GM12878 (cell line): ENCODE results near the gene RGSL1. TPM values are rescaled to one million over a fixed set of nuclear protein-coding genes. Genes with fewer than 3 reads are reported as not detected.

Source experiments
- ATAC-seq: fragments of 200-7000 bp; cut with Tn5 transposase; 3 replicates; pipeline ENCODE4 v1.9.1; 2020; ENCODE audit warnings: mild to moderate bottlenecking, moderate library complexity
- BruUV-seq: library from RNA; stranded (reverse); fragments of 400-500 nt; replicated peaks from 2 replicates; lab custom pipeline; 2021; lab: Mats Ljungman, UMichigan
- CTCF ChIA-PET: fragments of 300-600 bp; sonication (Branson Sonifier 250); formaldehyde crosslinking; extraction: SDS; loops from one replicate; lab custom pipeline; 2021; ENCODE audit warnings: inconsistent platforms; lab: Yijun Ruan, JAX
- POLR2A ChIA-PET: fragments of 350-600 bp; formaldehyde crosslinking; extraction: SDS; loops from one replicate; lab custom pipeline; 2021; ENCODE audit warnings: inconsistent platforms; lab: Charles Lee
- RAD21 ChIA-PET: fragments of 300-600 bp; sonication (Branson Sonifier 250); formaldehyde crosslinking; loops from one replicate; lab custom pipeline; 2023; ENCODE audit warnings: antibody characterized with exemption; ENCODE audit not compliant: unreplicated experiment; lab: Charles Lee
- SMC1A ChIA-PET: fragments of 300-600 bp; sonication (Branson Sonifier 250); formaldehyde crosslinking; loops from one replicate; lab custom pipeline; 2023; ENCODE audit not compliant: unreplicated experiment, uncharacterized antibody; lab: Charles Lee
- DNase-seq: peaks from one replicate; pipeline ENCODE4 v3.0.0-alpha.2; 2011; ENCODE audit warnings: low read depth, low spot score
- FAIRE-seq: peaks from 3 replicates; lab custom pipeline; 2011; peaks lifted over from hg19 to GRCh38; lab: Jason Lieb, UNC
- H2AFZ ChIP-seq: 2 replicates; pipeline ENCODE4 v1.6.0; 2011; ENCODE audit warnings: low read depth, low read length, control low read depth; ENCODE audit not compliant: control insufficient read depth
- H3K27ac ChIP-seq: 2 replicates; pipeline ENCODE4 v1.5.1; 2011; ENCODE audit warnings: control low read depth; ENCODE audit not compliant: control insufficient read depth, insufficient read depth
- H3K27me3 ChIP-seq, 2 experiments: replicated peaks in 1 of 2; 2 replicates each; pipeline versions ENCODE4 v1.6.0 to v1.6.1; 2011; ENCODE audit warnings: low read length in 1 of 2; ENCODE audit not compliant: control insufficient read depth in 2 of 2, insufficient read depth in 2 of 2
- H3K36me3 ChIP-seq, 2 experiments: 2 replicates each; pipeline ENCODE4 v1.5.1; 2011; ENCODE audit warnings: low read length in 1 of 2; ENCODE audit not compliant: control insufficient read depth in 2 of 2, insufficient read depth in 2 of 2
- H3K4me1 ChIP-seq: 2 replicates; pipeline ENCODE4 v1.6.1; 2011; ENCODE audit warnings: mild to moderate bottlenecking, low read length, moderate library complexity, mixed read lengths; ENCODE audit not compliant: control insufficient read depth, insufficient read depth
- H3K4me2 ChIP-seq: 2 replicates; pipeline ENCODE4 v1.6.0; 2011; ENCODE audit warnings: control low read depth; ENCODE audit not compliant: control insufficient read depth, insufficient read depth
- H3K4me3 ChIP-seq: fragments of 200-600 bp; sonication (generic); 2 replicates; pipeline ENCODE4 v1.5.1; 2016
- H3K79me2 ChIP-seq: 2 replicates; pipeline ENCODE4 v1.6.0; 2011; ENCODE audit warnings: low read length; ENCODE audit not compliant: control insufficient read depth, insufficient read depth
- H3K9ac ChIP-seq: 2 replicates; pipeline ENCODE4 v1.8.0; 2011; ENCODE audit warnings: low read length, control low read depth, mixed read lengths; ENCODE audit not compliant: control insufficient read depth, insufficient read depth
- H3K9me3 ChIP-seq: replicated peaks from 3 replicates; pipeline ENCODE4 v1.5.1; 2011; ENCODE audit warnings: mild to moderate bottlenecking, low read length; ENCODE audit not compliant: control insufficient read depth, insufficient read depth
- H4K20me1 ChIP-seq: 2 replicates; pipeline ENCODE4 v1.6.0; 2011; ENCODE audit not compliant: control insufficient read depth, insufficient read depth
- ATF3 ChIP-seq: IDR thresholded peaks from 2 replicates; pipeline ENCODE4 v1.6.1; 2011; ENCODE audit warnings: low read depth, mild to moderate bottlenecking, low read length, moderate library complexity, borderline replicate concordance; ENCODE audit errors: extremely low read depth
- ATF7 ChIP-seq: fragments of 450-650 bp; IDR thresholded peaks from 2 replicates; pipeline ENCODE4 v1.6.1; 2016; ENCODE audit warnings: low read depth, mild to moderate bottlenecking
- BACH1 ChIP-seq: fragments of 450-650 bp; IDR thresholded peaks from 2 replicates; pipeline ENCODE4 v1.6.1; 2017; ENCODE audit warnings: mild to moderate bottlenecking, borderline replicate concordance
- FOXM1 ChIP-seq: IDR thresholded peaks from 2 replicates; pipeline ENCODE4 v1.6.1; 2012; ENCODE audit warnings: low read depth, mild to moderate bottlenecking, inconsistent platforms, low read length, moderate library complexity
- IRF3 ChIP-seq: fragments of 450-650 bp; IDR thresholded peaks from 2 replicates; pipeline ENCODE4 v1.6.1; 2014; ENCODE audit warnings: mild to moderate bottlenecking
- MTA2 ChIP-seq: fragments of 450-650 bp; IDR thresholded peaks from 2 replicates; pipeline ENCODE4 v1.6.1; 2016; ENCODE audit warnings: low read depth, mild to moderate bottlenecking, moderate library complexity
- NRF1 ChIP-seq: conservative IDR thresholded peaks from 2 replicates; pipeline ENCODE4 v1.6.1; 2011; ENCODE audit warnings: mild to moderate bottlenecking, low read depth, low read length, improper control_type of control experiment
- RCOR1 ChIP-seq: conservative IDR thresholded peaks from 2 replicates; pipeline ENCODE4 v1.6.1; 2012; ENCODE audit warnings: low read depth, low read length, improper control_type of control experiment
- SIN3A ChIP-seq: IDR thresholded peaks from 2 replicates; pipeline ENCODE4 v1.6.1; 2012; ENCODE audit warnings: low read depth, low read length, improper control_type of control experiment
- SKIL ChIP-seq: fragments of 450-650 bp; IDR thresholded peaks from 2 replicates; pipeline ENCODE4 v1.6.1; 2017; ENCODE audit warnings: mild to moderate bottlenecking, low read depth, inconsistent platforms; ENCODE audit not compliant: poor library complexity, severe bottlenecking
- STAT3 ChIP-seq: IDR thresholded peaks from 2 replicates; pipeline ENCODE4 v1.6.1; 2011; ENCODE audit warnings: low read depth, low read length, improper control_type of control experiment
- SUZ12 ChIP-seq: fragments of 200-600 bp; sonication (generic); IDR thresholded peaks from one replicate; pipeline ENCODE4 v1.6.1; 2018; ENCODE audit warnings: antibody characterized with exemption, mild to moderate bottlenecking; ENCODE audit not compliant: unreplicated experiment
- WRNIP1 ChIP-seq: IDR thresholded peaks from 2 replicates; pipeline ENCODE4 v1.6.1; 2011; ENCODE audit warnings: low read depth, low read length, improper control_type of control experiment, borderline replicate concordance
- ZNF622 ChIP-seq: fragments of 450-650 bp; IDR thresholded peaks from 2 replicates; pipeline ENCODE4 v1.6.1; 2017; ENCODE audit warnings: mild to moderate bottlenecking, inconsistent platforms
- whole genome bisulfite sequencing: methylation state at CpG from one replicate; pipeline ENCODE4 v1.1.6; 2016; ENCODE audit warnings: low lambda C conversion rate; ENCODE audit not compliant: insufficient replicate concordance, insufficient coverage; ENCODE audit errors: missing lambda C conversion rate; 5-methylcytosine and 5-hydroxymethylcytosine counted together
- in situ Hi-C: fragments of 300-500 bp; cut with MboI; formaldehyde crosslinking; loops from 9 replicates; pipeline ENCODE4 v1.14.3; 2018; ENCODE audit warnings: mixed read lengths
- intact Hi-C: fragments of 100-400 bp; cut with micrococcal nuclease; formaldehyde crosslinking; loops from one replicate; pipeline ENCODE4 v1.14.2; 2022; ENCODE audit not compliant: unreplicated experiment
- polyA plus RNA-seq, 11 experiments: library from polyadenylated mRNA; depleted of rRNA in 4 of 11; unstranded in 6 of 11; stranded (reverse) in 5 of 11; fragments of >200 nt; fragmentation: Nextera tagmentation in 4 of 11; fragmentation: Illumina TruSeq in 1 of 11; extraction: Ambion mirVana in 4 of 11; extraction: Trizol in 1 of 11; gene quantifications; 1 replicate in 1 of 11; 2 replicates in 10 of 11; pipeline versions ENCODE4 v1.2.1 to v1.2.3, GENCODE V29; 2011 to 2016; ENCODE audit warnings: inconsistent platforms in 2 of 11, missing spikeins in 2 of 11, low read depth in 1 of 11
- total RNA-seq, 4 experiments: library from RNA; depleted of rRNA in 3 of 4; stranded (reverse); fragments of >200 nt in 3 of 4; fragmentation: Illumina TruSeq in 1 of 4; extraction: Trizol in 1 of 4; gene quantifications; 2 replicates each; pipeline versions ENCODE4 v1.2.1 to v1.2.3, GENCODE V29; 2013 to 2021

The RGSL1 gene
- total and polyA plus RNA-seq, 10 of the 15 experiments (the other 5 are each of a cell fraction or from before 2014, with no cell fraction given): 0.05 to 0.28 (median 0.27) TPM; not detected in 5

- H3K27me3 ChIP-seq: peaks cover 0 to 2% of the 10 kb centered on the region in 2 experiments; a peak in 2 of 4 replicates
- no peak for ATAC-seq
- FAIRE-seq: no peak
- CTCF ChIA-PET: no interaction called here
- no peak overlapping the region for H2AFZ ChIP-seq
- no peak overlapping the region for H3K4me2 ChIP-seq
- SMC1A ChIA-PET: interaction anchor here (1.9 kb wide), 1 partner anchor 13 kb away, joined by 6 read pairs; no protein-coding TSS in a partner anchor
- in situ Hi-C loops (no loop called here), intact Hi-C loops (no loop called here)
- no peak for TF ChIP-seq IRF3
- no peak for TF ChIP-seq NRF1
- TF ChIP-seq RCOR1: no peak
- no peak for TF ChIP-seq SUZ12
- TF ChIP-seq ATF3: no peak
- no peak for TF ChIP-seq ZNF622
- TF ChIP-seq MTA2: no peak
- no peak for TF ChIP-seq FOXM1
- no peak for TF ChIP-seq BACH1
- no peak for TF ChIP-seq ATF7
- no peak for TF ChIP-seq STAT3
- no peak for TF ChIP-seq SKIL
- TF ChIP-seq WRNIP1: no peak
- no peak for TF ChIP-seq SIN3A
- no peak overlapping the region for H3K9ac ChIP-seq
- no peak overlapping the region for H3K27ac ChIP-seq
- H3K9me3 ChIP-seq: no peaks in the 10 kb centered on the region; the same call in 2 of the 3 replicates
- DNase-seq: no peak
- BruUV-seq: no TSS peak
- H3K79me2 ChIP-seq: no peaks in the 10 kb centered on the region
- H4K20me1 ChIP-seq: no peaks in the 10 kb centered on the region
- no peaks in the 10 kb centered on the region for H3K4me1 ChIP-seq
- no peak overlapping the region for H3K4me3 ChIP-seq
- RAD21 ChIA-PET: no interaction called here
- WGBS: 0% methylated on average over 2 of the region's 2 CpGs
- POLR2A ChIA-PET: no interaction called here
- no peaks in the 10 kb centered on the region for H3K36me3 ChIP-seq
These were observed 26.7 kb downstream of the RGSL1 start for GRCh38 chr1:182476625-182477024.
